Gastroesophageal sphincter (tissue), 4 donors: ENCODE measurements around the gene DOCK4. TPM values are rescaled to one million over a fixed set of nuclear protein-coding genes. Genes with fewer than 3 reads are reported as not detected.

ENCODE experiments used
- ATAC-seq: fragments of 150-250 bp; one replicate; pipeline ENCODE4 v1.9.1; 2016; ENCODE audit warnings: mild to moderate bottlenecking, moderate library complexity
- H3K27ac ChIP-seq, 4 donors: fragments of 200-600 bp; sonication (generic) in 3 of 4; 1 replicate in 3 of 4; 2 replicates in 1 of 4; pipeline ENCODE4 v1.5.1; 2016 to 2019
- H3K27me3 ChIP-seq: fragments of 200-600 bp; sonication (generic); one replicate; pipeline ENCODE4 v1.5.1; 2019
- H3K36me3 ChIP-seq, 2 donors: fragments of 200-600 bp; sonication (generic); one replicate each; pipeline ENCODE4 v1.5.1; 2019; ENCODE audit warnings: control low read depth in 1 of 2
- H3K4me1 ChIP-seq, 3 donors: fragments of 200-600 bp; sonication (generic); 1 replicate in 2 of 3; 2 replicates in 1 of 3; pipeline ENCODE4 v1.5.1; 2016 to 2019; ENCODE audit warnings: control low read depth in 2 of 3
- H3K4me3 ChIP-seq, 2 donors: fragments of 200-600 bp; sonication (generic); one replicate each; pipeline ENCODE4 v1.5.1; 2019; ENCODE audit warnings: mild to moderate bottlenecking in 1 of 2, moderate library complexity in 1 of 2
- H3K9me3 ChIP-seq, 3 donors: fragments of 200-600 bp; sonication (generic); one replicate each; pipeline ENCODE4 v1.5.1; 2017 to 2019; ENCODE audit warnings: control low read depth in 2 of 3
- EP300 ChIP-seq: sonication (generic); formaldehyde crosslinking; IDR thresholded peaks from one replicate; pipeline ENCODE4 v1.6.1; 2017; ENCODE audit warnings: antibody characterized with exemption, mild to moderate bottlenecking
- POLR2A ChIP-seq, 2 donors: fragments of 450-650 bp; IDR thresholded peaks; one replicate each; pipeline ENCODE4 v1.6.1; 2017; ENCODE audit warnings: antibody characterized with exemption in 2 of 2, mild to moderate bottlenecking in 2 of 2, moderate library complexity in 1 of 2
- POLR2AphosphoS5 ChIP-seq: sonication (generic); formaldehyde crosslinking; IDR thresholded peaks from one replicate; pipeline ENCODE4 v1.6.1; 2017; ENCODE audit warnings: antibody characterized with exemption
- WGBS, 2 donors: methylation state at CpG; one replicate each; pipeline ENCODE4 v1.1.5; 2018; ENCODE audit warnings: low coverage in 1 of 2; 5-methylcytosine and 5-hydroxymethylcytosine counted together
- total RNA-seq, 4 donors: library from RNA; depleted of rRNA; stranded (reverse); fragments of >200 nt; gene quantifications; one replicate each; pipeline ENCODE4 v1.1.0, GENCODE V29; 2016
- TF ChIP-seq, protein P1 (sequence below), 4 experiments: fragments of 200-600 bp in 2 of 4; fragments of 450-650 bp in 2 of 4; sonication (generic) in 1 of 4; IDR thresholded peaks; one replicate each; pipeline ENCODE4 v1.5.1; 2017 to 2019; ENCODE audit warnings: antibody characterized with exemption in 4 of 4, mild to moderate bottlenecking in 2 of 4, moderate library complexity in 2 of 4

The DOCK4 gene
- total RNA-seq, 4 donors from 2014 or later: 14.0 to 34.1 (median 24.2) TPM

DNA sequence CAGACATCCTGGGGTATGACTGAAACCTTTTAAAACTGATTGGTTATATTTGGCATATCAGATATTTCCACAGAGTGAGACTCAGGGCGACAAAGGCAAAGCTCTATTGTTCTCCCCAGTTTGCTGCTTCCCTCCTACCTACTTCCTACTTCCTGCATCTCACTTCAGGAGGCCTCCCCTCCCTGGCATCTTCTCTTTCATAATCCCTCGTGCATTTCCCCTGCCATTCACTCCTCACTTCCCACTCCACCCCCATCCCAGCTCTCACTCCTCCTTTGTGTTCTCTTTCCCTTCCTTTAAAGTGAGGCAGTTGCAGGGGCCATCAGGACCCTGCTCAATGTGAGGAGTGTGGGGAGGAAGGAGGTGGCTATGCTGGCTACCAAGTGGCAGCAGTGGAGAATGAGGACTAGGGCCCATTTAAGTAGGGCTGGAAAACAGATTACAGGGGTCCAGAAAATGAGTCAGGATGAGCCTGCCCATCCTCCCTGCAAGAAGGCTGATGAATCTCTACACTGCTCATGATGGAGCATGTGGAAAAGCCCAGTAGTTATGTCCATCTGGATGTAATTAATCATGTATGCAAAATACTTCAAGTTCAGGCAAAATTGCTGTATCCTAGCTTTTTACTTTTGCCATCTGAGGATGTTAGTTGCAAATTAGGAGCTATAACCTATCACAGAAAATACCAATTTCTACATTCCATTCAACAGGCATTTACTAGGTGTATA is 332.1 kb downstream of the DOCK4 start:
- no peaks in the 10 kb centered on the region for H3K27me3 ChIP-seq
- peaks cover 0 to 17% of the 10 kb centered on the region in 2 donors for H3K36me3 ChIP-seq
- no peak for TF ChIP-seq POLR2A (IDR thresholded peaks at IDR 0.05)
- TF ChIP-seq, protein P1, sequence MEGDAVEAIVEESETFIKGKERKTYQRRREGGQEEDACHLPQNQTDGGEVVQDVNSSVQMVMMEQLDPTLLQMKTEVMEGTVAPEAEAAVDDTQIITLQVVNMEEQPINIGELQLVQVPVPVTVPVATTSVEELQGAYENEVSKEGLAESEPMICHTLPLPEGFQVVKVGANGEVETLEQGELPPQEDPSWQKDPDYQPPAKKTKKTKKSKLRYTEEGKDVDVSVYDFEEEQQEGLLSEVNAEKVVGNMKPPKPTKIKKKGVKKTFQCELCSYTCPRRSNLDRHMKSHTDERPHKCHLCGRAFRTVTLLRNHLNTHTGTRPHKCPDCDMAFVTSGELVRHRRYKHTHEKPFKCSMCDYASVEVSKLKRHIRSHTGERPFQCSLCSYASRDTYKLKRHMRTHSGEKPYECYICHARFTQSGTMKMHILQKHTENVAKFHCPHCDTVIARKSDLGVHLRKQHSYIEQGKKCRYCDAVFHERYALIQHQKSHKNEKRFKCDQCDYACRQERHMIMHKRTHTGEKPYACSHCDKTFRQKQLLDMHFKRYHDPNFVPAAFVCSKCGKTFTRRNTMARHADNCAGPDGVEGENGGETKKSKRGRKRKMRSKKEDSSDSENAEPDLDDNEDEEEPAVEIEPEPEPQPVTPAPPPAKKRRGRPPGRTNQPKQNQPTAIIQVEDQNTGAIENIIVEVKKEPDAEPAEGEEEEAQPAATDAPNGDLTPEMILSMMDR (IDR thresholded peaks at IDR 0.05): no peak
- TF ChIP-seq EP300: no peak
- no peak for TF ChIP-seq POLR2AphosphoS5
- no peak overlapping the region for H3K4me3 ChIP-seq
- no peak for ATAC-seq
- peaks cover 0 to 4% (median 4%) of the 10 kb centered on the region in 3 donors for H3K4me1 ChIP-seq
- no peaks in the 10 kb centered on the region for H3K9me3 ChIP-seq
- WGBS, 2 donors: 55 to 69% methylated on average over 1 to 2 of the region's 2 CpGs
- H3K27ac ChIP-seq: no peak overlapping the region

DNA sequence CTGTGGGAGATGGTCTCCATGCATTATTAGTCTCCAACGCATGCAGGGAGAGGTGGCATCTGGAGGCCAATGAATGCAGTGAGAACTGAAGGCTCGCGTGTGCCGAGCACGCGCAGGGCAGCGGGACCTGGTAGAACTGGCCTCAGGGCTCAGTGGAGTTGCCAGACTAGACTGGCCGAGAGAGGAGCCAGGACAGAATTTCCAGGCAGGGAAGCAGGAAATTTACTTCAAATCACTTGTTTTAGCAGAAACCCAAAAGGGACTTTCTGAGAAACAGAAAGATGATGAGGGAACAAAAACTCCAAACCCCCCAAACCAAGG is 332.9 kb downstream of the DOCK4 start:
- Histone ChIP-seq H3K4me3 (no peak overlapping the region), H3K27me3 (no peaks in the 10 kb centered on the region), H3K36me3 (peaks cover 0 to 14% of the 10 kb centered on the region in 2 donors), H3K9me3 (no peaks in the 10 kb centered on the region), H3K4me1 (peaks cover 0 to 4% (median 4%) of the 10 kb centered on the region in 3 donors), H3K27ac (no peak overlapping the region)
- no peak for TF ChIP-seq POLR2AphosphoS5
- no peak for TF ChIP-seq POLR2A (IDR thresholded peaks at IDR 0.05)
- TF ChIP-seq, protein P1 (IDR thresholded peaks at IDR 0.05): no peak
- no peak for TF ChIP-seq EP300
- no peak for ATAC-seq
- WGBS, 2 donors: 91 to 94% methylated on average over 4 to 8 of the region's 8 CpGs

DNA sequence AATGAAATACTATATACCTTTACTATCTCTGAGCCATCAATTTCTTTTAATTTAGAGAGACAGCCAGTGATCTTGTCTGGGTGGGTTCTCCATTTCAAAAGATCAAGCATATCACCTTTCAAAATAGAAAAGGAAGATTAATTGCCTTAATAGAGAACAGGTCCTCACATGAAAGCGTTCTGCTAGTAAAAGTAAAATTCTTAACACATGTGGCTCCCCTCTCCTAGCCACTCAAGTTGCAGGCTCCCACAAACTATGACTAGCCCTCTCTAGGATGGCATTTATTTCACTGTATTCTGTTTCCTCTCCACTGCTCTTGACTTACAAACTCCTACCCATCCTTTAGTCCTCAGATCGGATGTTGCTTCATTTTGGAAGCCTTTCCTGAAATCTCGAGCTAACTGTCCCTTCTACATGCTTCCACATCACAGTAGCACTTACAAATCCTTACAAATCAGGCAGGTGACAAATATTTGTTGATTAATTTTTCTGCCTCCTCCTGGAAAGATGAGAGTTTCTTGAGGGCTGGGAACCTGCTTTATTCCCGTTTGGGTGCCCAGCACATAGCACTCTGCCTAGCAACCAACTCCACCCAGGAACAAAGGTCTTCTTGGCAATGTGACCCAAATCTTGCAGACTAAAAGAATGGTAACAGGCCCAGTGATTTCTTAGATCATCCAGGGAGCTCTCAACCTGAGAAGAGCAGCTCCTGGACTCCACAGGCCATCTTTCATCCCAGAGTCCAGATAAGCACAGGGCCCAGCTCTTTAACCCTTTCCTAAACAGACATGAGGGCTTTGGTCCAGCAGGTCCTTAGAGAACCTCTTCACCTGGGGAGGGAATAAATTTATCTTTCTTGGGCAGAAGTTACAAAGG is 333.5 kb downstream of the DOCK4 start:
- no peak overlapping the region for H3K4me3 ChIP-seq
- no peak overlapping the region for H3K27ac ChIP-seq
- no peak for TF ChIP-seq POLR2A (IDR thresholded peaks at IDR 0.05)
- TF ChIP-seq POLR2AphosphoS5: no peak
- TF ChIP-seq EP300: no peak
- TF ChIP-seq, protein P1 (IDR thresholded peaks at IDR 0.05): no peak
- 77 to 80% methylated on average over 1 to 4 of the region's 4 CpGs for WGBS, 2 donors
- H3K36me3 ChIP-seq: peaks cover 0 to 17% of the 10 kb centered on the region in 2 donors
- no peak for ATAC-seq
- H3K4me1 ChIP-seq: peaks cover 0 to 4% (median 4%) of the 10 kb centered on the region in 3 donors
- H3K27me3 ChIP-seq: no peaks in the 10 kb centered on the region
- no peaks in the 10 kb centered on the region for H3K9me3 ChIP-seq

DNA sequence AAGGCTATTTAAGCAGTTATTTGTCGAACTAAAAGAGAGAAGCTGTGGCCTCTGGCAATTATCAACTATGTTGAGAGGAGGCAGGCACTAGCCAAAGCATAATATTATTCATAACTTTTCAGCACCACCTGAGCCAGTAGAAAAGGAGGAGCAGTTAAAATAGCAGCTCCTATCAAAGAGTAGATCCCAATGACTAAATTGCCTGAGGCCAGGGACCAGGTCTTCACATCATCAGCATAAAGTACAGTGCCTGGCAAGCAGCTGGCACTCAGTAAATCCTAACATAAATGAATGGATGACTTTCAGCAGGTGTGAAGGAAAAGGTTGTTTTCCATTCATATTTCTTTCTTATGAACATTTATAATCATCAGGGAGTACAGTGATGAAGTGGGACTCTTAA is 334.9 kb downstream of the DOCK4 start:
- Histone ChIP-seq H3K4me1 (peaks cover 0 to 4% (median 4%) of the 10 kb centered on the region in 3 donors), H3K9me3 (no peaks in the 10 kb centered on the region), H3K4me3 (no peak overlapping the region), H3K27me3 (no peaks in the 10 kb centered on the region), H3K36me3 (peaks cover 0 to 22% of the 10 kb centered on the region in 2 donors), H3K27ac (no peak overlapping the region)
- TF ChIP-seq POLR2AphosphoS5 (no peak), EP300 (no peak), POLR2A (IDR thresholded peaks at IDR 0.05) (no peak)
- TF ChIP-seq, protein P1 (IDR thresholded peaks at IDR 0.05): no peak
- ATAC-seq: no peak
- 90 to 91% methylated on average over 1 of the region's 1 CpG for WGBS, 2 donors
